ENCODE results near the gene LONP1. TPM values are rescaled to one million over a fixed set of nuclear protein-coding genes. Genes with fewer than 3 reads are reported as not detected.

The LONP1 gene
- total RNA-seq, 1 donor from 2014 or later = 74.0 TPM

DNA sequence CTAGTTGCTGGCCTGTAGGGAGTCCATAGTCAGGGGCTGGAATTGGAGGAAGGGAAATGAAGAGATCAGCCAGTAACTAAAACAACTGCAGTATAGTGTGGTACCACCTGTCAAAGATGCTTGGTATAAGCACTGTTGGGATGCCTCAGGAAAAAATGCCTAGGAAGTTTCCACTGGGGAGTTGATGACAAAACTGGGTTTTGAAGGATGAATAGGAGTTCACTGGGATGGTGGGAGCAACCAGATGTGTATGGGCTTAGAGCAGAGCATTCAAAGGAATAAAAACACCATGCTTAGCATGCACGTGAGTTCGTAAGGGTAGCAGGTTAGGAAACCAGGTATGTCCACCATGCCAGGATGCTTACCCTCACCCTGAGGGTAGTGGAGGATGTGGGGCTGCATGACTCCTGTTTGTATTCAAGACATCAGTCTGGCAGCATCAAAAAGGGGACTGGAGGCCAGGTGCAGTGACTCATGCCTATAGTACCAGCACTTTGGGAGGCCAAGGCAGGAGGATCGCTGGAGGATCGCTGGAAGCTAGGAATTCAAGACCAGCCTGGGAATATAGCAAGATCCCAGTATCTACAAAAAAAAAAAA, 7.6 kb upstream of the LONP1 start:
- H3K27ac Mint-ChIP-seq = no peak overlapping the region
- no peaks in the 10 kb centered on the region for H3K36me3 Mint-ChIP-seq
- H3K9me3 Mint-ChIP-seq = no peaks in the 10 kb centered on the region
- no peaks in the 10 kb centered on the region for H3K4me1 Mint-ChIP-seq (ENCODE audit: unreplicated experiment)
- DNase-seq (ENCODE audit: extremely low spot score, unreplicated experiment) = no peak
- H3K27me3 Mint-ChIP-seq = peaks cover 3% of the 10 kb centered on the region
- TF ChIP-seq, protein P1, sequence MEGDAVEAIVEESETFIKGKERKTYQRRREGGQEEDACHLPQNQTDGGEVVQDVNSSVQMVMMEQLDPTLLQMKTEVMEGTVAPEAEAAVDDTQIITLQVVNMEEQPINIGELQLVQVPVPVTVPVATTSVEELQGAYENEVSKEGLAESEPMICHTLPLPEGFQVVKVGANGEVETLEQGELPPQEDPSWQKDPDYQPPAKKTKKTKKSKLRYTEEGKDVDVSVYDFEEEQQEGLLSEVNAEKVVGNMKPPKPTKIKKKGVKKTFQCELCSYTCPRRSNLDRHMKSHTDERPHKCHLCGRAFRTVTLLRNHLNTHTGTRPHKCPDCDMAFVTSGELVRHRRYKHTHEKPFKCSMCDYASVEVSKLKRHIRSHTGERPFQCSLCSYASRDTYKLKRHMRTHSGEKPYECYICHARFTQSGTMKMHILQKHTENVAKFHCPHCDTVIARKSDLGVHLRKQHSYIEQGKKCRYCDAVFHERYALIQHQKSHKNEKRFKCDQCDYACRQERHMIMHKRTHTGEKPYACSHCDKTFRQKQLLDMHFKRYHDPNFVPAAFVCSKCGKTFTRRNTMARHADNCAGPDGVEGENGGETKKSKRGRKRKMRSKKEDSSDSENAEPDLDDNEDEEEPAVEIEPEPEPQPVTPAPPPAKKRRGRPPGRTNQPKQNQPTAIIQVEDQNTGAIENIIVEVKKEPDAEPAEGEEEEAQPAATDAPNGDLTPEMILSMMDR (conservative IDR thresholded peaks at IDR 0.05) = no peak
- H3K4me3 Mint-ChIP-seq = no peak overlapping the region

DNA sequence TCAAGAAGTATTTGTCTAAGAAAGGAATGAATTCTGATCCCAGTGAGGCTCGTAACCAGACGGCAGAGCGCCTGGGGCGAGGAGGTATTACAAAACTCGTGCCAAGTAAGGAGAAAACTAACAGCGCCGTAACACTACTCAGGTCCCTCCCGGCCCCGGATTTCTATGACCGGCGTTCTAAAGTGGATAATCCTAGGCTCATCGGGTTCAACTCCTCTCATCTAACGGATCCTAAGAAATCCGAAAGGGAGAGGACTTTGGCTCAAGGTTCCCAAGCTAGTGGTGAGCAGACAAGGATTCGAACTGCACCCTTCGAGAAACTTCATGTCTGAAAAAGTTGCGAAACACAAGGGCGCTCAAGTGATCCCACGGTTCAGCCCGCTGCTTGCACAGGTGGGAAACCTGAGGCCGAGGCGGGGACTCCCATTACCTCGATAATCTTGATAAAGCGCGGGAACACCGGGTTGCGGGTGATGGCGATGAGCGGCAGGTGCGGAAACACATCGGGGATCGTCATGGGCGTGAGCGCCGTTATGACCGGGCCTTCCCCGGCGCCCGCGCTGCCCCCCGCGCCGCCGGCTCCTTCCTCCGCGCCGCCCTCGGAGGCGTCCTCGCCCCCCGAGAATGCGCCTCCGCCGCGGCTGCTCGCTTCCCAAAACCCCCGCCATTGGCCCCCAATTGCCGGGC, 529 bp downstream of the LONP1 start:
- H3K9me3 Mint-ChIP-seq = no peaks in the 10 kb centered on the region
- H3K4me3 Mint-ChIP-seq = peak overlapping the region; percentile 95
- H3K36me3 Mint-ChIP-seq = no peaks in the 10 kb centered on the region
- peaks cover 10% of the 10 kb centered on the region for H3K4me1 Mint-ChIP-seq (ENCODE audit: unreplicated experiment)
- TF ChIP-seq, protein P1 (conservative IDR thresholded peaks at IDR 0.05) = peak; percentile 21
- H3K27me3 Mint-ChIP-seq = no peaks in the 10 kb centered on the region
- peak overlapping the region; percentile 98 for H3K27ac Mint-ChIP-seq
- no peak for DNase-seq (ENCODE audit: extremely low spot score, unreplicated experiment)

DNA sequence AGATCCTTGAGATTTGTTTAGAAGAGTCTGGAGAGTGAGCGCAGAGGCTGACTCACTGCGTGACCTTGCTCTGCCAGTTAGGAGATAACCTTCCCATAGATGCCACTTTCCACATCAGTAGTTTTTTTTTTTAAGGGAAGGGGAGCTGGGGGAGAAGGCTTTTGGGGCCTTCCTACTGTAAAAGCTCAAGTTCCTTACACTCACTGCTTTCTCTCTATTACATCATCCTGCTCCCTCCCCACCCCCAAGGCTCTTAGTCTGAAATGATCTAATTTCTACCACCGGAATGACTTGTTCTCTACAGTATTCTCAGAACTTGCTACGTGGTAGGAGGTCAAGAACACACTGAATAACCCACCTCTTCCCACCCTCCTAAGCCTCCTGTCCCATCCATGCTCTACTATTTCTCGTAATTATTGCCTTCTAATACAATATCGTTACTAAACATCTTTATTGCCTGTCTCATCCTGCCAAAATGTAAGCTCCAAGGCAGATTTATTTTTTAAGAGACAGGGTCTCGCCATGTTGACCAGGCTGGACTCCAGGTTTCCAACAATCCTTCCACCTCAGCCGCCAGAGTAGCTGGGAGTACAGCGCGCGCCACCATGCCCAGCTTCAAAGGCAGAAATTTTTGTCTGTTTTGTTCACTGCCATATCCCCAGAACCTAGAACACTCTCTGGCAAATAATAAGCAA, 1.2 kb downstream of the LONP1 start:
- H3K4me3 Mint-ChIP-seq = peak overlapping the region; percentile 95
- no peak for DNase-seq (ENCODE audit: extremely low spot score, unreplicated experiment)
- no peaks in the 10 kb centered on the region for H3K9me3 Mint-ChIP-seq
- peak overlapping the region; percentile 98 for H3K27ac Mint-ChIP-seq
- H3K4me1 Mint-ChIP-seq (ENCODE audit: unreplicated experiment) = peaks cover 10% of the 10 kb centered on the region
- H3K36me3 Mint-ChIP-seq = no peaks in the 10 kb centered on the region
- TF ChIP-seq, protein P1 (conservative IDR thresholded peaks at IDR 0.05) = no peak
- H3K27me3 Mint-ChIP-seq = no peaks in the 10 kb centered on the region

DNA sequence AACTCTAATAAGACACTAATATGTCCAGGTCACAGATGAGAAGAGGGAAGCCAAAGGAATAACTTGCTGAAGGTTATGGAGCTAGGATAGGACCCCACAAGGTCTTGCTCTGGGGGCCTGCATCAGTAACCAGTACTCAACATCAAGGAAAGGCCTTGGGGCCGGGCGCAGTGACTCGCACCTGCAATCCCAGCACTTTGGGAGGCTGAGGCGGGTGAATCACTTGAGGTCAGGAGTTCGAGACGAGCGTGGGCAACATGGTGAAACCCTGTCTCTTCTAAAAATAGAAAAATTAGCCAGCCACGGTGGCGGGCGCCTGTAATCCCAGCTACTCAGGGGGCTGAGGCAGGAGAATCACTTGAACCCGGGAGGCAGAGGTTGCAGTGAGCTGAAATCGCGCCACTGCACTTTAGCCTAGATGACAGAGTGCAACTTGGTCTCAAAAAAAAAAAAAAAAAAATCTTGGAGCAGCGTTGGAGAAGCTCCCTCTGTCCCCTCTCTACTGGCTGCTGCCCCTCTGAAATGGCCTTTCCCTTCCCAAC, 1.8 kb downstream of the LONP1 start:
- Mint-ChIP-seq H3K36me3 (no peaks in the 10 kb centered on the region), H3K4me1 (ENCODE audit: unreplicated experiment) (peaks cover 10% of the 10 kb centered on the region), H3K27me3 (no peaks in the 10 kb centered on the region), H3K27ac (peak overlapping the region; percentile 98), H3K4me3 (peak overlapping the region; percentile 95), H3K9me3 (no peaks in the 10 kb centered on the region)
- TF ChIP-seq, protein P1 (conservative IDR thresholded peaks at IDR 0.05) = no peak
- no peak for DNase-seq (ENCODE audit: extremely low spot score, unreplicated experiment)

DNA sequence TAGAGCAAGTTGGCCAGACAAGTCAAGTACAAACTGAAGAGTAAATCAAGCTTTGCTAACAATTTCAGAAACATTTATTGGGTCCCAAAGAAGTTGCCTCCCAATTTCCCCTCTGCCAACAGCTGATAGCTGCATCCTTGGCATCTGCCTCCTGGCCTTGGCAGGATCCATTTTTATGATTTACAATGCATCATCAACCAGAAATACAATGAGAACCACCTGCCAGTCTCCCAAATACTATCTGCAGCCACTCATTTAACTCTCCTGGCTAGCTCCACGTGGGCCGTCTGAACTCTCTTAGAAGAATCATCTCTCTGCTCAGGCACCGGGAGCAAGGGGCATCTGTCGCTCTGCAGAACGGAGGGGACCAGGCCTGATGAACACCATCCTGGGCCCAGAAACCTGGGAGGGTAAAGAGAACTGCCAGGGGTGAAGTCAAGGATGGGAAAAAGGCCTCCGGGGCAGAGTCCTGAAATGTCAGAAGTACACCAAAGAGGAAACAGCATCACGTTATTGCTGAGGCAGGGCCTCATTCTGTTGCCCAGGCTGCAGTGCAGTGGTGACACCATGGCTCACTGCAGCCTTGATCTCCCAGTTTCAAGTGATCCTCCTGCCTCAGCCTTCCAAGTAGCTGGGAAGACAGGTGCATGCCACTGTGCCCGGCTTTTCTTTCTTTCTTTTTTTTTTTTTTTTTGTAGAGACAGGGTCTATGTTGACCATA, 2.6 kb downstream of the LONP1 start:
- peak overlapping the region; percentile 98 for H3K27ac Mint-ChIP-seq
- no peaks in the 10 kb centered on the region for H3K27me3 Mint-ChIP-seq
- TF ChIP-seq, protein P1 (conservative IDR thresholded peaks at IDR 0.05) = no peak
- no peak for DNase-seq (ENCODE audit: extremely low spot score, unreplicated experiment)
- peaks cover 10% of the 10 kb centered on the region for H3K4me1 Mint-ChIP-seq (ENCODE audit: unreplicated experiment)
- no peaks in the 10 kb centered on the region for H3K9me3 Mint-ChIP-seq
- peak overlapping the region; percentile 80 for H3K4me3 Mint-ChIP-seq
- H3K36me3 Mint-ChIP-seq = no peaks in the 10 kb centered on the region

Measured in type B pancreatic cell (in vitro differentiated cells).